ENCODE data around the gene PKDREJ.

Gene PKDREJ

DNA sequence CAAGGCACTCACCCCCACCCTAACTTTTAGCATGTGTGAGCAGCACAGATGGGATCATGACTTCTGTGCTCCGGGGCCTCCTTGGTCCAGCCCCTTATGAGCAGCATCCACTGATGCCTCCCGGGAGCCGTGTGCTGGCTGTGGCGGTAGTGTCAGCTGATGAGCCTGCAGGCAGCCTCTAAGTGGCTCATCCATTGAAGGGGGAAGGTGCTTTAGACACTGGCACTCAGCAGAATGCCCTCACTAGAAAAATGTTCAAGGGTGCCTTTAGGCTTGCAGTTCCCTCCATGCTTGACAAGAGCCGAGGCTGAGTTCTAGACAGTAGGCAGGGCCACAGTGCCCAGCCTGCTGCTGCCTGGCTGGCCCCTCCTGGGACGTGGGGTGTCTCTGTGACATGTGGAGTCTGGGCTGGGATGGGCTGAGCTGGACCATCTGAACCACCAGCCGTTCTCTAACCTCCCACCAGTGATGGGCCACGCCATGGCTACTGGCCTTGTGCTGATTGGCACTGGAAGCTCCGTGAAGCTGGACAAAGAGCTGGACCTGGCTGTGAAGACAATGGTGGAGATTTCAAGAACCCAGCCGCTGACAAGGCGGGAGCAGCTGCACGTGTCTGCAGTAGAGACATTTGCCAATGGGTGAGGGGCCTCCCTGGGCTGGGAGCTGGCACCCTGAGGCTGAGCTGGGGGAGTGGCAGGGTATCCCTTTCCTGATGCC, 10.4 kb upstream of the PKDREJ start:
- CTCF ChIA-PET: no interaction called here
- POLR2A ChIA-PET: interaction anchor here (1.1 kb wide), 1 partner anchor 24 kb away, joined by 3 read pairs; the partner anchor contains the start of gene CDPF1
- no peak for DNase-seq (ENCODE audit: extremely low spot score)
- TF ChIP-seq TARDBP (IDR thresholded peaks at IDR 0.05) (no peak), CTBP1 (IDR thresholded peaks at IDR 0.05; ENCODE audit: borderline replicate concordance) (no peak), NFRKB (IDR thresholded peaks at IDR 0.05) (no peak), ARNT (IDR thresholded peaks at IDR 0.05) (no peak), FOXM1 (IDR thresholded peaks at IDR 0.05; ENCODE audit: borderline replicate concordance) (no peak), HDGF (IDR thresholded peaks at IDR 0.05; ENCODE audit: borderline replicate concordance) (no peak), BHLHE40 (IDR thresholded peaks at IDR 0.05; ENCODE audit: borderline replicate concordance) (no peak), SUZ12 (IDR thresholded peaks at IDR 0.05) (no peak), FOXK2 (IDR thresholded peaks at IDR 0.05) (no peak), ELF4 (IDR thresholded peaks at IDR 0.05) (no peak), FOXA1 (IDR thresholded peaks at IDR 0.05) (no peak), ZNF384 (IDR thresholded peaks at IDR 0.05) (no peak)
- TF ChIP-seq, protein P1, sequence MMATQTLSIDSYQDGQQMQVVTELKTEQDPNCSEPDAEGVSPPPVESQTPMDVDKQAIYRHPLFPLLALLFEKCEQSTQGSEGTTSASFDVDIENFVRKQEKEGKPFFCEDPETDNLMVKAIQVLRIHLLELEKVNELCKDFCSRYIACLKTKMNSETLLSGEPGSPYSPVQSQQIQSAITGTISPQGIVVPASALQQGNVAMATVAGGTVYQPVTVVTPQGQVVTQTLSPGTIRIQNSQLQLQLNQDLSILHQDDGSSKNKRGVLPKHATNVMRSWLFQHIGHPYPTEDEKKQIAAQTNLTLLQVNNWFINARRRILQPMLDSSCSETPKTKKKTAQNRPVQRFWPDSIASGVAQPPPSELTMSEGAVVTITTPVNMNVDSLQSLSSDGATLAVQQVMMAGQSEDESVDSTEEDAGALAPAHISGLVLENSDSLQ (IDR thresholded peaks at IDR 0.05): no peak

DNA sequence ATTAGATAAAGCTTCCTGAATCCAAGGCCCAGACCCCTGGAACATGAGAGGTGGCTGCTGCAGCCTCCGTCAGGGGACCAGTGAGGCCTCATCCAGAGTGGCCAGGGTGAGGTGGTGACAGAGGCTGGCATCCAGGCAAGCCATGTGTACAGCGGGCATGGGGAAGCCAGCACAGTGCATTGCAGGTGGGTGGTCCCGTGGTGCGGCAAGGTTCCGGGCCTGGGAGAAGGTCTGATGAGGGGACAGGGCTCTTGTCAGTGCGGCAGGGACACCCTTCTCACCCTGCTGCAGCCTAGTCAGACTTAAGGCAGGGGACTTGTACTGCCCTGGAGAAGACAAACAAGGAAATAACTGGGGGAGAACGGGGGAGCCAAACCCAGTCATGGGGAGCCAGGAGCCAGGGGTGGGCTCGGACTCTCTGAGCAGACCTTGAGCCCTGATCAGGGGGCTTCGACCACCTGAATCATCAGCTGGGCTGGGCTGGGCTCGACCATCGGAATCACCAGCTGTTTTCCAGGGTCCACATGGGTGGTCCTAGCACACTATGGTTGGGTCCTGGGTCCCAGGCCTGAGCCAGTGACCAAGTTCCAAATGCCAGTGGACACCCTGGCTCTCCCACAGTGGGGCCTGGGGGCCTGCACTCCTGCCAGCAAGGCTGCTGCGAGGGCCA, 9.8 kb upstream of the PKDREJ start:
- ChIA-PET CTCF (no interaction called here), POLR2A (interaction anchor here (1.1 kb wide), 1 partner anchor 23 kb away, joined by 3 read pairs; the partner anchor contains the start of gene CDPF1)
- no peak for DNase-seq (ENCODE audit: extremely low spot score)
- no peak for TF ChIP-seq LEF1 (IDR thresholded peaks at IDR 0.05; ENCODE audit: borderline replicate concordance)
- no peak for TF ChIP-seq SP1 (IDR thresholded peaks at IDR 0.05)
- TF ChIP-seq FOXK2 (IDR thresholded peaks at IDR 0.05): no peak
- no peak for TF ChIP-seq SUZ12 (IDR thresholded peaks at IDR 0.05)
- TF ChIP-seq ARNT (IDR thresholded peaks at IDR 0.05): no peak
- TF ChIP-seq HDGF (IDR thresholded peaks at IDR 0.05; ENCODE audit: borderline replicate concordance): no peak
- TF ChIP-seq ELF4 (IDR thresholded peaks at IDR 0.05): no peak
- TF ChIP-seq NFRKB (IDR thresholded peaks at IDR 0.05): no peak
- TF ChIP-seq CTBP1 (IDR thresholded peaks at IDR 0.05; ENCODE audit: borderline replicate concordance): no peak
- no peak for TF ChIP-seq TARDBP (IDR thresholded peaks at IDR 0.05)
- no peak for TF ChIP-seq BHLHE40 (IDR thresholded peaks at IDR 0.05; ENCODE audit: borderline replicate concordance)
- no peak for TF ChIP-seq L3MBTL2 (conservative IDR thresholded peaks at IDR 0.05)
- TF ChIP-seq, protein P1 (IDR thresholded peaks at IDR 0.05): no peak
- no peak for TF ChIP-seq ZNF384 (IDR thresholded peaks at IDR 0.05)
- TF ChIP-seq FOXA1 (IDR thresholded peaks at IDR 0.05): no peak
- no peak for TF ChIP-seq FOXM1 (IDR thresholded peaks at IDR 0.05; ENCODE audit: borderline replicate concordance)

DNA sequence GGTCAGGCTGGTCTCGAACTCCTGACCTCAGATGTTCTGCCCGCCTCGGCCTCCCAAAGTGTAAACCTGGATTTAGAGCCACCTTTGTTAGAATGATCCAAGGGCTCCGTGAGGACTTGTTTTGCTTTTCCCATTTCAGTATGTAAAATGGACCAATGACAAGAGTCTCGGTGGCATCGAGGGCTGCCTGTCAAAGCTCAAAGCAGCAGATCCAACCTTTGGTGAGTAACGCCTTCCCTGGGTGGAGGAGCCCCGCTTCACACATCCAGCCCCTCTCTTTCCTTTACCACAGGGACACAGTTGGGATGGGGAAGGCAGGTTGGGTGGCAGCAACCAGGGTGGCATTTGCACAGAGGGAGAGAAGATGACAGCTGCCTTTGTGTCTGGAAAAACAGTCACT, 9.1 kb upstream of the PKDREJ start:
- ChIA-PET CTCF (no interaction called here), POLR2A (no interaction called here)
- DNase-seq (ENCODE audit: extremely low spot score): no peak
- TF ChIP-seq, protein P1 (IDR thresholded peaks at IDR 0.05): no peak
- no peak for TF ChIP-seq NFRKB (IDR thresholded peaks at IDR 0.05)
- no peak for TF ChIP-seq ELF4 (IDR thresholded peaks at IDR 0.05)
- TF ChIP-seq ARNT (IDR thresholded peaks at IDR 0.05): no peak
- no peak for TF ChIP-seq CTBP1 (IDR thresholded peaks at IDR 0.05; ENCODE audit: borderline replicate concordance)
- no peak for TF ChIP-seq FOXM1 (IDR thresholded peaks at IDR 0.05; ENCODE audit: borderline replicate concordance)
- no peak for TF ChIP-seq FOXK2 (IDR thresholded peaks at IDR 0.05)
- no peak for TF ChIP-seq SP1 (IDR thresholded peaks at IDR 0.05)
- no peak for TF ChIP-seq FOXA1 (IDR thresholded peaks at IDR 0.05)
- TF ChIP-seq LEF1 (IDR thresholded peaks at IDR 0.05; ENCODE audit: borderline replicate concordance): no peak
- no peak for TF ChIP-seq SUZ12 (IDR thresholded peaks at IDR 0.05)
- TF ChIP-seq ZNF384 (IDR thresholded peaks at IDR 0.05): no peak
- TF ChIP-seq HDGF (IDR thresholded peaks at IDR 0.05; ENCODE audit: borderline replicate concordance): no peak
- no peak for TF ChIP-seq TARDBP (IDR thresholded peaks at IDR 0.05)
- TF ChIP-seq L3MBTL2 (conservative IDR thresholded peaks at IDR 0.05): no peak
- TF ChIP-seq BHLHE40 (IDR thresholded peaks at IDR 0.05; ENCODE audit: borderline replicate concordance): no peak

DNA sequence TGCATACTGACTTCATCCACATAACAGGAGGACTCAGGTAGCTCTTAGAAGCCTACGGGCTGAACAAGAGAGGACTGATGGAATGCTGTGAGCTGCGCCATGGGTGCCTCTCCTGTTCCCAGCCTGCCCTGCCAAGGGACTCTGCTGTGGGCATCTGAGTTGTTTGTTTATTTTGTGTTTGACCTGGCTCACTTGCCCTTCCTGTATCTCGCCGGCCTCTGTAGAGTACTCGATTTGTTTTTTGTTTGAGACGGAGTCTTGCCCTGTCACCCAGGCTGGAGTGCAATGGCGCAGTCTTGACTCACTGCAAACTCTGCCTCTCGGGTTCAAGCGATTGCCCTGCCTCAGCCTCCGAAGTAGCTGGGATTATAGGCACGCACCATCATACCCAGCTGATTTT, 6.4 kb upstream of the PKDREJ start:
- TF ChIP-seq FOXM1 (IDR thresholded peaks at IDR 0.05; ENCODE audit: borderline replicate concordance) (no peak), SP1 (IDR thresholded peaks at IDR 0.05) (no peak), CTBP1 (IDR thresholded peaks at IDR 0.05; ENCODE audit: borderline replicate concordance) (no peak), ARNT (IDR thresholded peaks at IDR 0.05) (no peak), NFRKB (IDR thresholded peaks at IDR 0.05) (no peak), FOXK2 (IDR thresholded peaks at IDR 0.05) (no peak), L3MBTL2 (conservative IDR thresholded peaks at IDR 0.05) (no peak), HDGF (IDR thresholded peaks at IDR 0.05; ENCODE audit: borderline replicate concordance) (no peak), FOXA1 (IDR thresholded peaks at IDR 0.05) (no peak), LEF1 (IDR thresholded peaks at IDR 0.05; ENCODE audit: borderline replicate concordance) (no peak), TARDBP (IDR thresholded peaks at IDR 0.05) (no peak)
- ChIA-PET CTCF (no interaction called here), POLR2A (interaction anchor here (1.1 to 1.9 kb wide), 3 partner anchors 9 to 19 kb away, joined by 4 to 7 read pairs (median 5); partner anchors contain the start of gene CDPF1)
- DNase-seq (ENCODE audit: extremely low spot score): no peak

Data from HEK293T (cell line).